ENCODE measurements around the gene NXPH3. TPM values are rescaled to one million over a fixed set of nuclear protein-coding genes. Genes with fewer than 3 reads are reported as not detected.

The NXPH3 gene
- total RNA-seq, 5 donors from 2014 or later (not counting 1 experiment from before 2014, with no cell fraction given): not detected

DNA sequence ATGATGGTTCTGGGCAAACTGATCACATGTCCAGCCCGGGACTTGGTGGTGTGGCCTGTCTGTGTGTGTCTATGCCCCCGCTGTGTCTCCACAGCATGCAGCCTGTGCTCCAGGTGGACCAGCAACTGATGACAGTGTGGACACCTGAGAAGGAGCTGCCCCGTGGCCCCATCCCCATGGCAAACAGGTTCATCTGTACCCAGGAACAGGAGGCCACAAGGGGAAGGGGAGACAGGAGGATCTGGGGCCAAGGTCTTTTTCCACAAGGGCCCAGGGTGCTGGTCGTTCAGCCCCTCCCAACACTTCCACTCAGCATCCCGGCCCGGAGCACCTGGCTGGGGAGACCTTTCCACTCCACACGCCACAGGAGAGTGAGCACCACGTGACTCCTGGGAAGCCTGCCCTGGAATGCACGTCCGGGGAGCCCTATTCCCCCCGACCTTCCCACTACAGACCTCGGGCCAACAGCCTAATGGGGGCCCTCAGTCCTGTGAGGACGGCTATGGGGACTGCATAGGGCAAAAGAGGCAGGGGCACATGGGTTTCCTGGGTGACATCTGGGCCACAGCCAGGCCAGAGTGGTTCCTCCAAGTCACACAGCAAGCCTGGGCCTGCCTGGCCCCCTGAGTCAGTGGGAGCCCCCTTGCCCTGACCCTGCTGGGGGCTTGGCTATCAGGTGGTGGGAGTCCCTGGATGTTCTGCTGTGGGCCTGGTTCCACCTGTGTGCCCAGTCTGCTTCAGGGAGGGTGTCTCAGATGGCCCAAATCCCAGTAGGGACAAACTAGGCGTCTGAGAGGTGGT, 20.8 kb upstream of the NXPH3 start:
- Histone ChIP-seq H3K36me3 (ENCODE audit: control insufficient read depth in 2 of 2, extremely low read depth in 1 of 2, insufficient read depth in 1 of 2, low read length in 1 of 2) (no peaks in the 10 kb centered on the region), H3K27me3 (replicated peaks in 1 of 2; ENCODE audit: control insufficient read depth in 2 of 2, extremely low read depth in 1 of 2, insufficient read depth in 2 of 2, low read length in 1 of 2) (peaks cover 0 to 25% of the 10 kb centered on the region in 2 experiments), H3K9me3 (no peaks in the 10 kb centered on the region), H3K27ac (ENCODE audit: low read length) (no peak overlapping the region), H3K4me1 (ENCODE audit: control insufficient read depth in 1 of 2, extremely low read depth in 1 of 2, insufficient read depth in 2 of 2, low read length in 2 of 2) (peaks cover 0 to 10% of the 10 kb centered on the region in 2 experiments), H3K4me3 (ENCODE audit: control insufficient read depth in 1 of 2, extremely low read depth in 1 of 2, low read length in 1 of 2) (no peak overlapping the region)
- Mint-ChIP-seq H3K27me3 (peaks cover 4 to 5% of the 10 kb centered on the region in 2 donors), H3K27ac (no peak overlapping the region), H3K4me1 (peaks cover 0 to 8% (median 5%) of the 10 kb centered on the region in 3 donors), H3K36me3 (no peaks in the 10 kb centered on the region), H3K4me3 (no peak overlapping the region), H3K9me3 (no peaks in the 10 kb centered on the region)
- DNase-seq (no peak), ATAC-seq (replicated peaks in 1 of 4) (no peak)
- 79% methylated on average over 6 of the region's 14 CpGs for WGBS (ENCODE audit: insufficient coverage)
- ChIA-PET CTCF (interaction anchor here (0.9 to 3.2 kb wide), 3 partner anchors 119 to 147 kb away, joined by 3 to 19 read pairs (median 9); no protein-coding TSS in a partner anchor), POLR2A (no interaction called here)

DNA sequence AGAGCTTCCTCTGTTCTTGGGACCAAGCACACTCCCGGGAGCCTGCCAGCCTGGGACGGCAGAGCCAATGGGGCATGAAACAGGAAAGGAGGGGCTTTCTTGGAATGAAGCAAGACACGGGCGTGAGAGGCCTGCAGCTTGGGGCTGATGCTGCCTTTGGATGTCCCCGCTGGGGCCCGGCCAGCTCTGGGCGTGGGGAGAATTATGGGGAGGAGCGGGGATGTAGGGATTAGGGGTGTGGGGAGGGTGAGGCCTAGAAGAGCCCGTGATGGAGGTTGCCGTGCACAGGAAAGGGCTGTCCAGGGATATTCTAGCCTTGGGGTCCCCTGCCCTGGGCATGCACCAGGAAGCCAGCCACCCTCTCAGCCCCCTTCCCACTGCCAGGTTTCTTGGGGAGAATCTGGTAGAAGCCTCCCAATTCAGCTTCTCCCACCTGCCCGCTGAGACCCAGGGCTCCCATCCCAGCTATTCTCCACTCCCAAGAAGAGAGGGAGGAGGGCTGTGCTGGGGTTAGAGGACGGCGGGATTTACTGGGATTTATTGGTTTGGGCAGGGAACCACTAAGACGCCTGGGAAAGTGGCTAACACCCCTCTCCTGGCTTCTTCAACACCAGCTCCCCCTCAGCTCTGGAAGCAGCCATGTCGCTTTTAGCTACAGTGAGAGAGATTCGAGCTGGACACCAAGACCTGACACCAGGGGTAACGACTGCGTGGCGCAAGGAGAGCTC, 20.0 kb upstream of the NXPH3 start:
- DNase-seq (no peak), ATAC-seq (replicated peaks in 1 of 4) (no peak)
- peaks cover 0 to 22% of the 10 kb centered on the region in 2 experiments for H3K27me3 ChIP-seq (replicated peaks in 1 of 2; ENCODE audit: control insufficient read depth in 2 of 2, extremely low read depth in 1 of 2, insufficient read depth in 2 of 2, low read length in 1 of 2)
- Mint-ChIP-seq H3K4me3 (no peak overlapping the region), H3K36me3 (no peaks in the 10 kb centered on the region), H3K27me3 (peaks cover 4 to 5% of the 10 kb centered on the region in 2 donors), H3K27ac (no peak overlapping the region), H3K4me1 (peaks cover 0 to 8% (median 5%) of the 10 kb centered on the region in 3 donors), H3K9me3 (no peaks in the 10 kb centered on the region)
- no peaks in the 10 kb centered on the region for H3K36me3 ChIP-seq (ENCODE audit: control insufficient read depth in 2 of 2, extremely low read depth in 1 of 2, insufficient read depth in 1 of 2, low read length in 1 of 2)
- no peak overlapping the region for H3K4me3 ChIP-seq (ENCODE audit: control insufficient read depth in 1 of 2, extremely low read depth in 1 of 2, low read length in 1 of 2)
- 87% methylated on average over 11 of the region's 19 CpGs for WGBS (ENCODE audit: insufficient coverage)
- peaks cover 0 to 10% of the 10 kb centered on the region in 2 experiments for H3K4me1 ChIP-seq (ENCODE audit: control insufficient read depth in 1 of 2, extremely low read depth in 1 of 2, insufficient read depth in 2 of 2, low read length in 2 of 2)
- POLR2A ChIA-PET: no interaction called here
- no peak overlapping the region for H3K27ac ChIP-seq (ENCODE audit: low read length)
- no peaks in the 10 kb centered on the region for H3K9me3 ChIP-seq
- CTCF ChIA-PET: interaction anchor here (0.9 to 3.2 kb wide), 6 partner anchors 12 to 441 kb away, joined by 3 to 19 read pairs (median 4); no protein-coding TSS in a partner anchor

- Histone ChIP-seq H3K4me3 (ENCODE audit: control insufficient read depth in 1 of 2, extremely low read depth in 1 of 2, low read length in 1 of 2) (no peak overlapping the region), H3K27me3 (replicated peaks in 1 of 2; ENCODE audit: control insufficient read depth in 2 of 2, extremely low read depth in 1 of 2, insufficient read depth in 2 of 2, low read length in 1 of 2) (peaks cover 0 to 22% of the 10 kb centered on the region in 2 experiments), H3K4me1 (ENCODE audit: control insufficient read depth in 1 of 2, extremely low read depth in 1 of 2, insufficient read depth in 2 of 2, low read length in 2 of 2) (peaks cover 0 to 10% of the 10 kb centered on the region in 2 experiments), H3K27ac (ENCODE audit: low read length) (no peak overlapping the region), H3K36me3 (ENCODE audit: control insufficient read depth in 2 of 2, extremely low read depth in 1 of 2, insufficient read depth in 1 of 2, low read length in 1 of 2) (no peaks in the 10 kb centered on the region), H3K9me3 (no peaks in the 10 kb centered on the region)
- Mint-ChIP-seq H3K4me3 (no peak overlapping the region), H3K4me1 (peaks cover 0 to 8% (median 5%) of the 10 kb centered on the region in 3 donors), H3K36me3 (no peaks in the 10 kb centered on the region), H3K27ac (no peak overlapping the region), H3K9me3 (no peaks in the 10 kb centered on the region), H3K27me3 (peaks cover 4 to 5% of the 10 kb centered on the region in 2 donors)
- WGBS (ENCODE audit: insufficient coverage): 17% methylated on average over 26 of the region's 30 CpGs
- DNase-seq (peak; percentile 59 to 88 (median 78)), ATAC-seq (replicated peaks in 1 of 4) (peak; percentile 92 to 98 (median 96))
- ChIA-PET POLR2A (interaction anchor here in 1 of 2 donors (0.6 kb wide), 1 partner anchor 138 kb away, joined by 3 read pairs; no protein-coding TSS in a partner anchor), CTCF (interaction anchor here (0.5 to 3.2 kb wide), 18 partner anchors 11 to 441 kb away, joined by 3 to 19 read pairs (median 4); no protein-coding TSS in a partner anchor)
Observed at GRCh38 chr17:49556223-49556943, 19.3 kb upstream of the NXPH3 start.

DNA sequence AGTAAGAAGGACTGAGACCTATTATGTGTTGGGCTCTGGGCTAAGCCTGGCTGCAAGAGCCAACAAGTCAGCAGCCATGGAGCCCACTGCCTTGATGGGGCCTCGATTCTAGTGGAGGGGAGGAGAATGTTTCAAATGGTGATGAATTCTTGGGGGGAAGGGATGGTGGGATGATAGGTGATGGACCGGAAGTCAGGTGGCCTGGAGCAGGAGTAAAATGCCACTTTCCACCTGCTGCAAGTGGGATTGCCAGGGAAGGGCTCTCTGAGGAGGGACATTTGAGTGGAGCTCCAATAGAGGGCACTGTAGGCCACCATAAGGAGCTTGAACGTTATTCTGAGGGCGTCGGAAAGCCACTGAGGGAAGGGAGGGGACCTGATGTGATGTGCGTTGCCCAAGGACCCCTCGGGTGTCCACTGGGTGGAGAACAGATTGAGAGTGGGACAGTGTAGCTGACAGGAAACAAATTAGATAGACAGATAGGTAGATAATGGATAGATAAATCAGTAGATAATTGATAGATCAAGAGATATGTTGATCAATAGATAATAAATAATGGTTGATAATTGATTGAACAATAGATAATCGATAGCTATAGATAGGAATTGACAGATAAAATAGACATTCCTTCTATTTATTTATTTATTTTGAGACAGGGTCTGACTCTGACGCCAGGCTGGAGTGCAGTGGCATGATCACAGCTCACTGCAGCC, 18.2 kb upstream of the NXPH3 start:
- POLR2A ChIA-PET: interaction anchor here in 1 of 2 donors (0.7 to 0.9 kb wide), 2 partner anchors 149 to 224 kb away, joined by 3 read pairs; no protein-coding TSS in a partner anchor
- peaks cover 0 to 22% of the 10 kb centered on the region in 2 experiments for H3K27me3 ChIP-seq (replicated peaks in 1 of 2; ENCODE audit: control insufficient read depth in 2 of 2, extremely low read depth in 1 of 2, insufficient read depth in 2 of 2, low read length in 1 of 2)
- no peak overlapping the region for H3K4me3 Mint-ChIP-seq
- peaks cover 0 to 8% (median 5%) of the 10 kb centered on the region in 3 donors for H3K4me1 Mint-ChIP-seq
- peaks cover 0 to 10% of the 10 kb centered on the region in 2 experiments for H3K4me1 ChIP-seq (ENCODE audit: control insufficient read depth in 1 of 2, extremely low read depth in 1 of 2, insufficient read depth in 2 of 2, low read length in 2 of 2)
- H3K9me3 ChIP-seq: no peaks in the 10 kb centered on the region
- 13% methylated on average over 7 of the region's 9 CpGs for WGBS (ENCODE audit: insufficient coverage)
- peaks cover 4 to 5% of the 10 kb centered on the region in 2 donors for H3K27me3 Mint-ChIP-seq
- H3K27ac Mint-ChIP-seq: no peak overlapping the region
- peak in 7 of 35 experiments; percentile 13 to 64 (median 31) for DNase-seq
- CTCF ChIA-PET: interaction anchor here (0.5 to 3.2 kb wide), 27 partner anchors 8 to 536 kb away, joined by 3 to 19 read pairs (median 3); partner anchors contain the start of genes DLX3 (in 1 of the 2) and PHB1 (in 1 of the 2)
- peak in 1 of 4 experiments; percentile 57 for ATAC-seq (replicated peaks in 1 of 4)
- no peaks in the 10 kb centered on the region for H3K9me3 Mint-ChIP-seq
- no peaks in the 10 kb centered on the region for H3K36me3 Mint-ChIP-seq
- H3K4me3 ChIP-seq (ENCODE audit: control insufficient read depth in 1 of 2, extremely low read depth in 1 of 2, low read length in 1 of 2): no peak overlapping the region
- no peaks in the 10 kb centered on the region for H3K36me3 ChIP-seq (ENCODE audit: control insufficient read depth in 2 of 2, extremely low read depth in 1 of 2, insufficient read depth in 1 of 2, low read length in 1 of 2)
- no peak overlapping the region for H3K27ac ChIP-seq (ENCODE audit: low read length)

DNA sequence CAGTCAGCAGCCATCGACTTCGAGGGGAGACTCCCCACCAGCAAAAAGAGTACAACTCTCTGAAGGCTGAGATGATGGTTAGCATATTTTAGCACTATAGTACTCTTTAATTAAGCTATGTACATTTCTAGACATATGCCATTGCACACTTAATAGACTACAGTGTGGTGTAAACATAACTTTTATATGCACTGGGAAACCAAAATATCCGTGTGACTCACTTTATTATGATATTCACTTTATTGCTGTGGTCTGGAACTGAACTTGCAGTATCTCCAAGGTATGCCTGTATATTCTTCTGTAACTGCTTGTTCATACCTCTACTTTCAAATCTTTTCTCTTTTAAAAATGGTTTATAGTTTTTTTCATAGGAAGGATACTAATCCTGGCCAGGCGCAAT, 11.0 kb upstream of the NXPH3 start:
- peaks cover 0 to 17% of the 10 kb centered on the region in 2 experiments for H3K4me1 ChIP-seq (ENCODE audit: control insufficient read depth in 1 of 2, extremely low read depth in 1 of 2, insufficient read depth in 2 of 2, low read length in 2 of 2)
- ChIA-PET POLR2A (interaction anchor here in 1 of 2 donors (0.6 kb wide), 1 partner anchor 130 kb away, joined by 4 read pairs; no protein-coding TSS in a partner anchor), CTCF (interaction anchor here in 1 of 2 donors (0.5 to 0.7 kb wide), 2 partner anchors 529 to 746 kb away, joined by 3 read pairs; no protein-coding TSS in a partner anchor)
- ATAC-seq (replicated peaks in 1 of 4) (no peak), DNase-seq (no peak)
- Mint-ChIP-seq H3K4me1 (peaks cover 8 to 14% (median 11%) of the 10 kb centered on the region in 3 donors), H3K4me3 (no peak overlapping the region), H3K27me3 (peaks cover 0 to 12% of the 10 kb centered on the region in 2 donors), H3K36me3 (no peaks in the 10 kb centered on the region), H3K27ac (no peak overlapping the region), H3K9me3 (no peaks in the 10 kb centered on the region)
- H3K36me3 ChIP-seq (ENCODE audit: control insufficient read depth in 2 of 2, extremely low read depth in 1 of 2, insufficient read depth in 1 of 2, low read length in 1 of 2): no peaks in the 10 kb centered on the region
- no peaks in the 10 kb centered on the region for H3K9me3 ChIP-seq
- no peak overlapping the region for H3K4me3 ChIP-seq (ENCODE audit: control insufficient read depth in 1 of 2, extremely low read depth in 1 of 2, low read length in 1 of 2)
- H3K27ac ChIP-seq (ENCODE audit: low read length): no peak overlapping the region
- H3K27me3 ChIP-seq (replicated peaks in 1 of 2; ENCODE audit: control insufficient read depth in 2 of 2, extremely low read depth in 1 of 2, insufficient read depth in 2 of 2, low read length in 1 of 2): peaks cover 0 to 25% of the 10 kb centered on the region in 2 experiments
- WGBS (ENCODE audit: insufficient coverage): no CpG with 5 or more reads among the region's 4 CpGs
